Right forelimb (tissue), 1 donor: ENCODE measurements around the gene PAK4.
"Not testable (repeated sequence)": the region's sequence is repeated elsewhere in the genome, so short reads cannot be mapped to it uniquely, and the experiment has no call there.

Source experiments
- DNase-seq: peaks from one replicate; pipeline ENCODE4 v3.0.0-alpha.2; 2018

The PAK4 gene

GRCh38 chr19:39211731-39212374, 86.3 kb downstream of the PAK4 start:
- no peak for DNase-seq

GRCh38 chr19:39212375-39212742, 86.8 kb downstream of the PAK4 start:
- DNase-seq = no peak

- DNase-seq = not testable (repeated sequence)
These were observed 89.7 kb downstream of the PAK4 start for GRCh38 chr19:39215323-39215722.

GRCh38 chr19:39217094-39217493, 91.5 kb downstream of the PAK4 start:
- no peak for DNase-seq

GRCh38 chr19:39218230-39219007, 92.8 kb downstream of the PAK4 start:
- no peak for DNase-seq

GRCh38 chr19:39219108-39219507, 93.5 kb downstream of the PAK4 start:
- DNase-seq = not testable (repeated sequence)

- DNase-seq = no peak
These were observed 98.2 kb downstream of the PAK4 start for GRCh38 chr19:39223703-39224279.

GRCh38 chr19:39224910-39225309, 99.3 kb downstream of the PAK4 start:
- DNase-seq = no peak
